Activated CD8-positive, alpha-beta memory T cell treated with anti-CD3 and anti-CD28 coated beads, Interleukin-2, amount 50 U/mL, for 24 hours (primary cell): Measurements from ENCODE around the gene JAZF1.

ENCODE experiments used
- DNase-seq: peaks from one replicate; pipeline ENCODE4 v3.0.0-alpha.2; 2020; ENCODE audit errors: extremely low read depth

Gene JAZF1

GRCh38 chr7:27967639-27968038 lies 213.0 kb downstream of the JAZF1 start:
- no peak for DNase-seq

GRCh38 chr7:27966219-27966780 lies 214.3 kb downstream of the JAZF1 start:
- DNase-seq, result no peak

GRCh38 chr7:27965650-27966049 lies 214.9 kb downstream of the JAZF1 start:
- no peak for DNase-seq

- DNase-seq, result no peak
Observed at GRCh38 chr7:27964820-27965219, 215.8 kb downstream of the JAZF1 start.

GRCh38 chr7:27963056-27963455 lies 217.5 kb downstream of the JAZF1 start:
- DNase-seq, result no peak

- DNase-seq, result no peak
Observed at GRCh38 chr7:27962273-27962672, 218.3 kb downstream of the JAZF1 start.

GRCh38 chr7:27961255-27961654 lies 219.3 kb downstream of the JAZF1 start:
- no peak for DNase-seq

GRCh38 chr7:27960415-27960814 lies 220.2 kb downstream of the JAZF1 start:
- DNase-seq, result no peak

GRCh38 chr7:27958933-27959548 lies 221.6 kb downstream of the JAZF1 start:
- DNase-seq, result no peak

GRCh38 chr7:27955596-27955995 lies 225.0 kb downstream of the JAZF1 start:
- no peak for DNase-seq

- no peak for DNase-seq
Observed at GRCh38 chr7:27955011-27955410, 225.6 kb downstream of the JAZF1 start.

- DNase-seq, result no peak
Observed at GRCh38 chr7:27953777-27954176, 226.8 kb downstream of the JAZF1 start.

GRCh38 chr7:27953361-27953760 lies 227.2 kb downstream of the JAZF1 start:
- no peak for DNase-seq

GRCh38 chr7:27952456-27953285 lies 227.9 kb downstream of the JAZF1 start:
- no peak for DNase-seq

GRCh38 chr7:27950123-27950522 lies 230.5 kb downstream of the JAZF1 start:
- no peak for DNase-seq

- no peak for DNase-seq
Observed at GRCh38 chr7:27948861-27949260, 231.7 kb downstream of the JAZF1 start.

GRCh38 chr7:27947586-27948278 lies 232.9 kb downstream of the JAZF1 start:
- no peak for DNase-seq

- no peak for DNase-seq
Observed at GRCh38 chr7:27946351-27946750, 234.2 kb downstream of the JAZF1 start.

GRCh38 chr7:27945058-27945795 lies 235.4 kb downstream of the JAZF1 start:
- DNase-seq, result no peak

GRCh38 chr7:27944643-27945042 lies 236.0 kb downstream of the JAZF1 start:
- DNase-seq, result no peak

GRCh38 chr7:27943241-27943640 lies 237.4 kb downstream of the JAZF1 start:
- DNase-seq, result no peak

GRCh38 chr7:27942711-27943110 lies 237.9 kb downstream of the JAZF1 start:
- DNase-seq, result no peak
